ENCODE data around the gene NYAP2. TPM values are rescaled to one million over a fixed set of nuclear protein-coding genes. Genes with fewer than 3 reads are reported as not detected.

NYAP2 gene
- polyA plus RNA-seq, 1 donor from 2014 or later: not detected

DNA sequence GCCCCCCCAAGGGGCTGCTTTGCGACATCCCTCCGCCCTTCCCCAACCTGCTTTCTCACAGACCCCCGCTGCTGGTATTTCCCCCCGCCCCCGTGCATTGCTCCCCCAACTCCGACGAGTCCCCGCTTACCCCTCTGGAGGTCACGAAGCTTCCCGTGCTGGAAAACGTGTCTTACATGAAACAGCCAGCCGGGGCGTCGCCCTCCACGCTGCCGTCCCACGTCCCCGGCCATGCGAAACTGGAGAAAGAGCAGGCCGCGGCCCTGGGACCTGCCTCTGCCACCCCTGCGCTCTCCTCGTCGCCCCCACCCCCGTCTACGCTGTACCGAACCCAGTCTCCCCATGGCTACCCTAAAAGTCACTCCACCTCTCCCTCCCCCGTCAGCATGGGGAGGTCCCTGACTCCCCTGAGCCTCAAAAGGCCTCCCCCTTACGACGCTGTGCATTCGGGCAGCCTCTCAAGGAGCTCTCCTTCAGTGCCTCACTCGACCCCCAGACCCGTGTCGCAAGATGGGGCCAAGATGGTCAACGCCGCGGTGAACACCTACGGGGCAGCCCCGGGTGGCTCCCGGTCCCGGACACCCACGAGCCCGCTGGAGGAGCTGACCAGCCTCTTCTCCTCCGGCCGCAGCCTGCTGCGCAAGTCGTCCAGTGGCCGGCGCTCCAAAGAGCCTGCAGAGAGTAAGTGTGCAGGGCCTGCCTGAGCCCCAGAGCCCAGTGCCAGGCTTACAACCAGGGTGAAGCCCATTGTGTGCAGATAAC, 183.0 kb downstream of the NYAP2 start:
- no peak overlapping the region for H3K4me3 Mint-ChIP-seq
- H3K4me1 Mint-ChIP-seq: no peaks in the 10 kb centered on the region
- peaks cover 2% of the 10 kb centered on the region for H3K27me3 Mint-ChIP-seq
- H3K9me3 Mint-ChIP-seq: peaks cover 0 to 3% (median 0%) of the 10 kb centered on the region in 3 donors
- no peak overlapping the region for H3K27ac Mint-ChIP-seq
- H3K36me3 Mint-ChIP-seq: no peaks in the 10 kb centered on the region

DNA sequence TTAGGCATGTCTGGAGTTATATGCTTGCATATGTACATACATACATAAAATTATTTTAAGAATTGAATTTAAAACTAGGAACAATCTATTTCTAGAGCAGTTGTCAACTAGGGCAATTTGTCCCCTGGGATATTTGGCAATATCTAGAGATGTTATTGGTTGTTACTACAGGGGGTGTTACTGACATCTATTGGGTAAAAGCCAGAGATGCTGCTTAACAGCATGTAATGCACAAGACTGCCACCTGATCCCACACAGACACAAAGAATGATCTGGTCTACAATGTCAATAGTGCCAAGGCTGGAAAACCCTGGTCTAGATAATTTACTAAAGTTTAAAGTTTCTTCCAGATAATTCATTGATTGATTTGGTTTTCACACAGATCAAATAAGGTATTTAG, 185.3 kb downstream of the NYAP2 start:
- peaks cover 4% of the 10 kb centered on the region for H3K27me3 Mint-ChIP-seq
- peaks cover 0 to 3% (median 0%) of the 10 kb centered on the region in 3 donors for H3K9me3 Mint-ChIP-seq
- no peaks in the 10 kb centered on the region for H3K4me1 Mint-ChIP-seq
- no peak overlapping the region for H3K27ac Mint-ChIP-seq
- H3K36me3 Mint-ChIP-seq: no peaks in the 10 kb centered on the region
- H3K4me3 Mint-ChIP-seq: no peak overlapping the region

GRCh38 chr2:225590932-225591331, 191.4 kb downstream of the NYAP2 start:
- H3K4me3 Mint-ChIP-seq: peak overlapping the region in 1 of 4 donors; percentile 17
- peaks cover 4% of the 10 kb centered on the region for H3K27me3 Mint-ChIP-seq
- no peaks in the 10 kb centered on the region for H3K36me3 Mint-ChIP-seq
- no peaks in the 10 kb centered on the region for H3K4me1 Mint-ChIP-seq
- no peak overlapping the region for H3K27ac Mint-ChIP-seq
- no peaks in the 10 kb centered on the region for H3K9me3 Mint-ChIP-seq

- no peak overlapping the region for H3K4me3 Mint-ChIP-seq
- H3K27ac Mint-ChIP-seq: no peak overlapping the region
- H3K36me3 Mint-ChIP-seq: no peaks in the 10 kb centered on the region
- no peaks in the 10 kb centered on the region for H3K27me3 Mint-ChIP-seq
- H3K9me3 Mint-ChIP-seq: peaks cover 0 to 5% (median 0%) of the 10 kb centered on the region in 3 donors
- peaks cover 0 to 3% (median 0%) of the 10 kb centered on the region in 3 donors for H3K4me1 Mint-ChIP-seq
Measured at GRCh38 chr2:225597911-225598310, 198.4 kb downstream of the NYAP2 start.

DNA sequence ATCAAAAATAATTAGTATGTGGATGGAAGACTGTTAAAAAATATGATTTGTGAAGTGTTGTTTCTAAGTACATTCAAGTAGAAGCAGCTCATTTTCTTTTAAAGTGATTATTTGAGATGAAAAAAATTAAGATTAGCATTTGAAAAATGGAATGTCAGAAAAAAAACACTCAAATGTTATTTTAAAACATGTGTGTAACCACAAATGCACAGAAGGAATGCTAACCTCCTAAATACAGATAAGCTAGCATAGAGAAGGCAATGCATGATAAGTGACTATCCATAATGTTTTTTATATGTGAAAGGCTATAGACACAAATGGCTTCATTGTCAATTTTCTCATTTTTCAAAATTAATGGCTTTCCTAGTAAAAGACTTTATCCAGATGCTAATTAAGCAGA, 198.9 kb downstream of the NYAP2 start:
- Mint-ChIP-seq H3K9me3 (peaks cover 0 to 5% (median 0%) of the 10 kb centered on the region in 3 donors), H3K4me3 (no peak overlapping the region), H3K36me3 (no peaks in the 10 kb centered on the region), H3K4me1 (peaks cover 0 to 3% (median 0%) of the 10 kb centered on the region in 3 donors), H3K27me3 (no peaks in the 10 kb centered on the region), H3K27ac (no peak overlapping the region)

DNA sequence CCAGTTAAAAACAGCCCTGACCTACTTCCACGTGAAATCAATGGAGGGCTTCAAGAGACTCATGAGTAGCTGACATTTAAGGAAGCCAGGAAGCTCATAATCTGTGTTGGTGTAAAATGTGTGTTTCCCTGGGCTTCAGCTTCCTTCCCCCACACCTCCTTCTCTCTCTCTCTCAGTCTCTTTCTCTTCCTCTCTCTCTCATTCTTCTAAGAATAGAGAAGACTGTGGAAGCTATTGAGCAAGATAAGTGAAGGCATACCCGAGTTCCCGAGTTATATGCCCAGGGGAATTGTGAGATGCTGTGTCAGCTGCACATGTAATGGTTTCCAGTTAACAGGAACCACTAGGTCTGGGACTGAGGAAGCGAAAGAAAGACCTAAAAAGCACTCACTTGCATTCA, 199.4 kb downstream of the NYAP2 start:
- no peak overlapping the region for H3K4me3 Mint-ChIP-seq
- H3K4me1 Mint-ChIP-seq: peaks cover 0 to 3% (median 0%) of the 10 kb centered on the region in 3 donors

DNA sequence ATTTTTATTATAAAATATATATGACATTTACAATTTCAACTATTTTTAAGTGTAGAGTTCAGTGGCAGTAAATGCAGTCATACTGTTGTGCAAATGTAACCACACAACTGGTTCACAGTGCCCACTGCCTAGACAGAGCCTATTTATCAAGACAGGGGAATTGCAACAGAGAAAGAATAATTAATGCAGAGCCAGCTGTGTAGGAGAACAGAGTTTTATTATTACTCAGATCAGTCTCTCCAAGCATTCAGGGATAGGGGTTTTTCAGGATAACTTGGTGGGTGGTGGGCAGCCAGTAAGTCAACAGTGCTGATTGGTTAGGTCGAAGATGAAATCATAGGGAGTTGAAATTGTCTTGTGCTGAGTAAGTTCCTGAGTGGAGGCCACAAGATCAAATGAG, 200.3 kb downstream of the NYAP2 start:
- Mint-ChIP-seq H3K4me1 (peaks cover 0 to 3% (median 0%) of the 10 kb centered on the region in 3 donors), H3K36me3 (peaks cover 2% of the 10 kb centered on the region), H3K27me3 (peaks cover 1% of the 10 kb centered on the region), H3K4me3 (no peak overlapping the region), H3K9me3 (peaks cover 0 to 5% (median 0%) of the 10 kb centered on the region in 3 donors), H3K27ac (no peak overlapping the region)

More for the DNA sequence above, 199.4 kb downstream of the NYAP2 start:
- no peaks in the 10 kb centered on the region for H3K36me3 Mint-ChIP-seq
- H3K27me3 Mint-ChIP-seq: peaks cover 1% of the 10 kb centered on the region
- H3K9me3 Mint-ChIP-seq: peaks cover 0 to 5% (median 0%) of the 10 kb centered on the region in 3 donors
- no peak overlapping the region for H3K27ac Mint-ChIP-seq

GRCh38 chr2:225600444-225600843, 200.9 kb downstream of the NYAP2 start:
- Mint-ChIP-seq H3K4me3 (no peak overlapping the region), H3K9me3 (peaks cover 0 to 5% (median 0%) of the 10 kb centered on the region in 3 donors), H3K27ac (no peak overlapping the region), H3K27me3 (peaks cover 1% of the 10 kb centered on the region), H3K36me3 (peaks cover 2% of the 10 kb centered on the region), H3K4me1 (peaks cover 0 to 3% (median 0%) of the 10 kb centered on the region in 3 donors)

GRCh38 chr2:225600865-225601264, 201.4 kb downstream of the NYAP2 start:
- Mint-ChIP-seq H3K27ac (no peak overlapping the region), H3K27me3 (peaks cover 1% of the 10 kb centered on the region), H3K36me3 (peaks cover 2% of the 10 kb centered on the region), H3K9me3 (peaks cover 0 to 5% (median 0%) of the 10 kb centered on the region in 3 donors), H3K4me3 (no peak overlapping the region), H3K4me1 (peaks cover 0 to 3% (median 0%) of the 10 kb centered on the region in 3 donors)

DNA sequence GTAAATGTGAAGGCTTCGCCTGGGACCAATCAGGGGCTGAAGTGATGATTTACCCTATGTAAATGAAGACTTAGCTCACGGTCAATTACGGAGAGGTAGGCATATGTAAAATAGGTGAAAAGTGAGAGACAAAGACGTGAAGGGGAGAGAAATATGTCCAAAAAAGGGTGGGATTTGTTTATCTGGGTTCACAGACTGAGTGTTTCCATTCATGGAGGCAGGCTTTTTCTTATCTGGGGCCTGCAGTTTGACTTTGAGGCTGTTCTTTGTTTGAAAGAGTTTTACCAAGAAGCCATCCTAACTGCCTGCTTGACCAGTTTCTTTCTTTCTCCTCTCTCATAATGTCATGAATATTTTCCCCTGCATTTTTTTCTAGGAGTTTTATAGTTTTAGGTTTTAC, 202.7 kb downstream of the NYAP2 start:
- Mint-ChIP-seq H3K27ac (peak overlapping the region in 1 of 3 donors; percentile 17), H3K4me3 (no peak overlapping the region), H3K36me3 (peaks cover 2% of the 10 kb centered on the region), H3K4me1 (peaks cover 0 to 3% (median 0%) of the 10 kb centered on the region in 3 donors), H3K27me3 (peaks cover 1% of the 10 kb centered on the region), H3K9me3 (peaks cover 0 to 5% (median 0%) of the 10 kb centered on the region in 3 donors)

DNA sequence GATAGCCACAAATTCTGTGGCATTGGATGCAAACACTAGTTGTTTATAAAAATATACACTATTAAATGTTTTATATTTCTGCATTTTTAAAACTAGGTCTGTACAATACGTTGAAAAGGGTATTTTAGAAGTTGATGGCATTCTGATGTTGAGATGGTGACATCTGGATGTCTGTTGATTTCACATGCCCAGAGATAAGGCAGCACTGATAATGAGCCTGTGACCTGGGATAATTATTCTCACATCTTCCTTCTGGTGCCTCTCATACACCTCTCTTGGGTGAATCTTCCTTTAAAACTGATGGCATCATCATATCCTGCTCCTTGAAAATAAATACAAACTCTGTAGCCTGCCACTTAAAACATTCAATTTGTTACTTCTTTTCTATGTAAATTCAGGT, 208.6 kb downstream of the NYAP2 start:
- Mint-ChIP-seq H3K9me3 (peaks cover 0 to 2% (median 0%) of the 10 kb centered on the region in 3 donors), H3K27ac (no peak overlapping the region), H3K4me3 (no peak overlapping the region), H3K27me3 (peaks cover 3% of the 10 kb centered on the region), H3K4me1 (no peaks in the 10 kb centered on the region), H3K36me3 (peaks cover 2% of the 10 kb centered on the region)

GRCh38 chr2:225612636-225613035, 213.1 kb downstream of the NYAP2 start:
- no peaks in the 10 kb centered on the region for H3K36me3 Mint-ChIP-seq
- H3K4me1 Mint-ChIP-seq: no peaks in the 10 kb centered on the region

DNA sequence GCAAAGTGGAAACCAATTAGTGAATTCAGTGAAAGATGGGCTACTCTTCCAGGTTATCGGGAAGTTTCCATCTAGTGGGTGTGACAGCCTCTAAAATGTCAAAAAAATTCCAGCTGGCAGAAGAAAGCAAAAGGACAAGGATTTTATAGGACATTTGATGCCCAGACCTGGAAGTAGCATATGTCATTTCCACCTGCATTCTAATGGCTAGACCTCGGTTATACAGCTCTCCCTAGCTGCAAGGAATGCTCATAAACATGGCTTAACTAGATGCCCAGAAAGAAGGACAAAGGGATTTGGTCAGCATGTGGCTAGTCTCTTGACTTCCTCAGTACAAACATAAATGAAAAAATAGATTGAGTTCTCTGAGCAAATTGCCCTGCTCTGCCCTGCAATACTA, 215.4 kb downstream of the NYAP2 start:
- Mint-ChIP-seq H3K4me1 (no peaks in the 10 kb centered on the region), H3K27ac (no peak overlapping the region), H3K9me3 (peaks cover 0 to 2% (median 0%) of the 10 kb centered on the region in 3 donors), H3K27me3 (peaks cover 3% of the 10 kb centered on the region), H3K4me3 (no peak overlapping the region), H3K36me3 (no peaks in the 10 kb centered on the region)

More at GRCh38 chr2:225612636-225613035, 213.1 kb downstream of the NYAP2 start:
- no peak overlapping the region for H3K27ac Mint-ChIP-seq
- H3K27me3 Mint-ChIP-seq: peaks cover 3% of the 10 kb centered on the region
- no peak overlapping the region for H3K4me3 Mint-ChIP-seq
- H3K9me3 Mint-ChIP-seq: peaks cover 0 to 2% (median 0%) of the 10 kb centered on the region in 3 donors

- Mint-ChIP-seq H3K27me3 (peaks cover 3% of the 10 kb centered on the region), H3K4me3 (no peak overlapping the region), H3K36me3 (no peaks in the 10 kb centered on the region), H3K4me1 (no peaks in the 10 kb centered on the region), H3K9me3 (peaks cover 0 to 2% (median 0%) of the 10 kb centered on the region in 3 donors), H3K27ac (no peak overlapping the region)
Measured at GRCh38 chr2:225615514-225615913, 216.0 kb downstream of the NYAP2 start.

- peaks cover 0 to 2% (median 0%) of the 10 kb centered on the region in 3 donors for H3K9me3 Mint-ChIP-seq
- H3K27ac Mint-ChIP-seq: no peak overlapping the region
- H3K4me1 Mint-ChIP-seq: no peaks in the 10 kb centered on the region
- no peak overlapping the region for H3K4me3 Mint-ChIP-seq
- H3K27me3 Mint-ChIP-seq: peaks cover 3% of the 10 kb centered on the region
- no peaks in the 10 kb centered on the region for H3K36me3 Mint-ChIP-seq
Measured at GRCh38 chr2:225616372-225616771, 216.9 kb downstream of the NYAP2 start.

DNA sequence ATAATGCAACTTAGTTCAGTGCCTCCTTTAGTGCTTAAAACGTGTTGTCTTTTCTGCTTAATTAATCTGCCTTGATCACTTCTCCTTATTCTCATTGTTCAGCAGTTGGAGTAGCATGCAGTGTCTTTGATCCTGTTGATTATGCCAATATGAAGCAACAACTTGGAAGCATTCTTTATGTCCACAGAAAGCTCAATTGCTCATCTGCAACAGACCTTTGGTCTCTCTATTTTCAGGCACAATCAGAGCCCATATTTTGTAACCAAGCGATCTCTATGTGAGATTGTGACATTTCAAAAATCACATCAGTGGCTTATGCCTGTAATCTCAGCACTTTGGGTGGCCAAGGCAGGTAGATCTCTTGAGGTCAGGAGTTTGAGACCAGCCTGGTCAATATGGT, 217.3 kb downstream of the NYAP2 start:
- peaks cover 2% of the 10 kb centered on the region for H3K27me3 Mint-ChIP-seq
- no peak overlapping the region for H3K27ac Mint-ChIP-seq
- no peaks in the 10 kb centered on the region for H3K9me3 Mint-ChIP-seq
- H3K36me3 Mint-ChIP-seq: no peaks in the 10 kb centered on the region
- no peaks in the 10 kb centered on the region for H3K4me1 Mint-ChIP-seq
- no peak overlapping the region for H3K4me3 Mint-ChIP-seq

Data from IgD-negative memory B cell (primary cell).